Activated T-helper 2 cell treated with anti-CD3 and anti-CD28 coated beads, Interferon-gamma antibody, Interleukin-2, Interleukin-4, amounts not matched to agents 10 μg/mL and 5 μg/mL and 100 μg/mL, durations not matched to agents 14 hours and 24 hours and 36 hours (primary cell): ENCODE data around the gene STARD8. TPM values are rescaled to one million over a fixed set of nuclear protein-coding genes. Genes with fewer than 3 reads are reported as not detected.
"Not testable (repeated sequence)": the region's sequence is repeated elsewhere in the genome, so short reads cannot be mapped to it uniquely, and the experiment has no call there.

Experiments
- DNase-seq: peaks from one replicate; pipeline ENCODE4 v3.0.0; 2021; ENCODE audit warnings: low spot score
- H3K27ac Mint-ChIP-seq: one replicate; pipeline ENCODE4 v1.8.0; 2021; ENCODE audit warnings: mixed read lengths
- H3K27me3 Mint-ChIP-seq: one replicate; pipeline ENCODE4 v1.8.0; 2021; ENCODE audit warnings: low read depth, mixed read lengths
- H3K36me3 Mint-ChIP-seq: one replicate; pipeline ENCODE4 v1.8.0; 2021; ENCODE audit warnings: low read depth, mixed read lengths
- H3K4me1 Mint-ChIP-seq: one replicate; pipeline ENCODE4 v1.8.0; 2021; ENCODE audit warnings: low read depth, mixed read lengths
- H3K4me3 Mint-ChIP-seq: one replicate; pipeline ENCODE4 v1.8.0; 2021; ENCODE audit warnings: low read depth, mild to moderate bottlenecking, moderate library complexity, mixed read lengths
- H3K9me3 Mint-ChIP-seq: one replicate; pipeline ENCODE4 v1.8.0; 2021; ENCODE audit warnings: mixed read lengths
- intact Hi-C: fragments of 100-400 bp; cut with micrococcal nuclease; formaldehyde crosslinking; loops from one replicate; pipeline ENCODE4 v1.15.1; 2023
- total RNA-seq: library from RNA; stranded (reverse); gene quantifications from 2 replicates; pipeline ENCODE4 v1.2.3, GENCODE V29; 2022

Gene STARD8, protein sequence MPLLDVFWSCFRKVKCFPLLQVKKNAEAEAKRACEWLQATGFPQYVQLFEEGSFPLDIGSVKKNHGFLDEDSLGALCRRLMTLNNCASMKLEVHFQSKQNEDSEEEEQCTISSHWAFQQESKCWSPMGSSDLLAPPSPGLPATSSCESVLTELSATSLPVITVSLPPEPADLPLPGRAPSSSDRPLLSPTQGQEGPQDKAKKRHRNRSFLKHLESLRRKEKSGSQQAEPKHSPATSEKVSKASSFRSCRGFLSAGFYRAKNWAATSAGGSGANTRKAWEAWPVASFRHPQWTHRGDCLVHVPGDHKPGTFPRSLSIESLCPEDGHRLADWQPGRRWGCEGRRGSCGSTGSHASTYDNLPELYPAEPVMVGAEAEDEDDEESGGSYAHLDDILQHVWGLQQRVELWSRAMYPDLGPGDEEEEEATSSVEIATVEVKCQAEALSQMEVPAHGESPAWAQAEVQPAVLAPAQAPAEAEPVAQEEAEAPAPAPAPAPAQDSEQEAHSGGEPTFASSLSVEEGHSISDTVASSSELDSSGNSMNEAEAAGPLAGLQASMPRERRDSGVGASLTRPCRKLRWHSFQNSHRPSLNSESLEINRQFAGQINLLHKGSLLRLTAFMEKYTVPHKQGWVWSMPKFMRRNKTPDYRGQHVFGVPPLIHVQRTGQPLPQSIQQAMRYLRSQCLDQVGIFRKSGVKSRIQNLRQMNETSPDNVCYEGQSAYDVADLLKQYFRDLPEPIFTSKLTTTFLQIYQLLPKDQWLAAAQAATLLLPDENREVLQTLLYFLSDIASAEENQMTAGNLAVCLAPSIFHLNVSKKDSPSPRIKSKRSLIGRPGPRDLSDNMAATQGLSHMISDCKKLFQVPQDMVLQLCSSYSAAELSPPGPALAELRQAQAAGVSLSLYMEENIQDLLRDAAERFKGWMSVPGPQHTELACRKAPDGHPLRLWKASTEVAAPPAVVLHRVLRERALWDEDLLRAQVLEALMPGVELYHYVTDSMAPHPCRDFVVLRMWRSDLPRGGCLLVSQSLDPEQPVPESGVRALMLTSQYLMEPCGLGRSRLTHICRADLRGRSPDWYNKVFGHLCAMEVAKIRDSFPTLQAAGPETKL
- 7.5 and 7.9 TPM in 2 replicates for total RNA-seq

DNA sequence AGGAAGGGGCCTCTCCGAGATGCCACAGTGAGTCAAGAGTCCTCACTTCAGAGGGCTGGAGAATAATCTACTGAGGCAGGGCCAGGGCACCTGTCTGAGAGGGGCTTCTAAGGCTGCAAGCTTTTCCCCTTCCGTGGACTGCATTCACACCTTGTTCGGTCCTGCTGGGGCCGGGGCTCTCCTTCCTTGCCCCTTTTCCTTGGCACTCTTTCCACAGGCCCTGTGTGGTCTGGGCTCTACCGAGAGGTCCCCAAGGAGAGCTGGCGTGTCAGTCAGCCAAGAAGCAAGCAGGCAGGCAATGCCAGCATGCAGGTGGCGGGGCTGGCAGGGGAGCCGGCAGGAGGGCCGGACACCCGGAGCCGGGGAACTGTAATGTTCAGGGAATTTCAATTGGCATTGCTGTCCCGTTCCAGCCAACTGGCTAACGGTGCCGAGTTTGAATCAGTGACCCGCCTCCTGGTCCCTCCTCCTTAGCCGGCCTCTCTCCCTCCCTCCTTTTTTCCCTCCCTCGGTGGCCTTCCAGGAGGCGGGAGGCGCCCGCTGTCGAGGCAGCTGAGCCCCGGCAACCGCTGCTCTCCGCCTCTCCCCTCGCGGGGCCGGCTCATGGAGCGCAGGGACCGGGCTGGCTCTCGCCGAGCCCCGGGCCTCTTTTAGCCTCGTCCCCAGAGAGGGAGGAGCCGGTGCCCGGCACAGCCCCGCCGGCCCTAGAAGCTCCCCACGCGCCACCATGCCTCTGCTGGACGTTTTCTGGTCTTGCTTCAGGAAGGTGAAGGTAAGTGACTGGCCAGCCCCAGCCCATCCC is at the start of gene STARD8:
Gene STARD8 (plus strand): TSS at position 511 of the 802 bp plus-strand sequence. CDS start 217 bp downstream, at position 728.
- Mint-ChIP-seq H3K9me3 (no peaks in the 10 kb centered on the region), H3K36me3 (no peaks in the 10 kb centered on the region), H3K27me3 (peaks cover 9% of the 10 kb centered on the region), H3K4me3 (no peak within 1 kb of the TSS), H3K27ac (no peak within 1 kb of the TSS), H3K4me1 (no peaks in the 10 kb centered on the region)
- no peak for DNase-seq
- intact Hi-C loops, result no loop called here

DNA sequence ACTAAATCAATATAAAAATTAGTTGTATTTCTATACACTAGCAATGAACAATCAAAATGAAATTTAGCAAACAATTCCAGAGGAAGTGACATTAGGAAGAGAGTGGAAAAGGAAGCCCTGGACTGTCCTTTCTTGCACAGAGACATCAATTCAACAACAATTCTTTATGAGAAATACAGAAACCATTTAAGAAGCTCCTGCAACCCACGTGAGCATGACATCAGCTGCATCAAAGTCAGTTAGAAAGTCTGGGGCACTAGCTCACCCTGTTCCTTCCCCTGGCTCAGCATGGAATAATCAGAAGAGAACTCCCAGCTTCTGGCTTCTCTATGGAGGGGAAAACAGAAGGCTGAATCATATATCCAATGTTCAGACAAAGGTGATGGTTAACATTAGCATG is 48.6 kb upstream of the STARD8 start:
- peaks cover 22% of the 10 kb centered on the region for H3K9me3 Mint-ChIP-seq
- intact Hi-C loops, result no loop called here
- no peaks in the 10 kb centered on the region for H3K4me1 Mint-ChIP-seq
- DNase-seq, result no peak
- peaks cover 3% of the 10 kb centered on the region for H3K27me3 Mint-ChIP-seq
- H3K36me3 Mint-ChIP-seq, result no peaks in the 10 kb centered on the region
- H3K4me3 Mint-ChIP-seq, result no peak overlapping the region
- no peak overlapping the region for H3K27ac Mint-ChIP-seq

DNA sequence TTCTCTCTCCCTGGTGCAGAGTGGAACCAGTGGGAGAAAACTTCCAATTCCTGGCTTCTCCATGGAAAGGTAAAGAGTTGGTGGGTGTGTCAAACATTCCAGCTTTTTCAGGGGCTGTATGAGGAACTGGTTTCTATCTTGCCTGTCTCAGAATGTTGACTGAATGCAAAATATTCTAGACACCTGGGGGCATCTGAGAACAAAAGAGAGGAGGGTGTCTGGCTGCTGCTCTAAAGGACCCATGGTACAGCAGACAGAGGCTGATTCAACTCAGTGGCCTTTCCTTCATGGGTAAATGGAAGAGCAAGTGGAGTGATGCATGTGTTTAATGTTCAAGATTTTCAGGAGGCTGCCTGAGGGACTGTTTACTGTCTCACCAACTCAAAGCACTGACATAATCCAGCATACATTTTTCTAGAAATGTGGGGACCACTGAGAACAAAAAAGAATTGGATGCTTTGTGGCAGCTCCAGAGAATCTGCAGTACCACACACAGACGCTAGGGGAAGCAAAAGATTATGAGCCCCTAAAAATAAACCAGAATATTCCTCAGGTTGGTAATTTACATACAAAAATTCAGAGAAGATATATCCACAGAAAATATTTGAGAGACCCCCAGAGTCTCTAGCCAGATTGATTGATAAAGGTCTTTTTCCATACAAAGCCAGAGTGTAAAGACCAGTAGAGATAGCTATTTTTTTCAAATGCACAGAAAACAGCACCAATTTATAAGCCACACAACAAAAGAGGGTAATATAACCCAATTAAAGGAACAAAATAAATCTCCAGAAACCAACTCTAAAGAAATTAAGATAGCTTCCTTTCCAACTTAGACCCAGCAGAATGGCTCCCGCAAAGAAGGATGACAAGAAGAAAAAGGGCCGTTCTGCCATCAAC is 48.0 kb upstream of the STARD8 start:
- H3K27ac Mint-ChIP-seq, result no peak overlapping the region
- DNase-seq, result no peak
- no peaks in the 10 kb centered on the region for H3K4me1 Mint-ChIP-seq
- peaks cover 3% of the 10 kb centered on the region for H3K27me3 Mint-ChIP-seq
- peaks cover 16% of the 10 kb centered on the region for H3K9me3 Mint-ChIP-seq
- H3K36me3 Mint-ChIP-seq, result no peaks in the 10 kb centered on the region
- H3K4me3 Mint-ChIP-seq, result no peak overlapping the region
- intact Hi-C loops, result no loop called here

DNA sequence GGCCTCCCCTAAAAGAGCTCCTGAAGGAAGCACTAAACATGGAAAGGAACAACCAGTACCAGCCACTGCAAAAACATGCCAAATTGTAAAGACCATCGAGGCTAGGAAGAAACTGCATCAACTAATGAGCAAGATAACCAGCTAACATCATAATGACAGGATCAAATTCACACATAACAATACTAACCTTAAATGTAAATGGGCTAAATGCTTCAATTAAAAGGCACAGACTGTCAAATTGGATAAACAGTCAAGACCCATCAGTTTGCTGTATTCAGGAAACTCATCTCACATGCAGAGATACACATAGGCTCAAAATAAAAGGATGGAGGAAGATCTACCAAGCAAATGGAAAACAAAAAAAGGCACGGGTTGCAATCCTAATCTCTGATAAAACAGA is 43.2 kb upstream of the STARD8 start:
- H3K4me3 Mint-ChIP-seq, H3K9me3 Mint-ChIP-seq, DNase-seq, H3K27me3 Mint-ChIP-seq, H3K36me3 Mint-ChIP-seq, H3K4me1 Mint-ChIP-seq, H3K27ac Mint-ChIP-seq, intact Hi-C loops: not testable (repeated sequence)

DNA sequence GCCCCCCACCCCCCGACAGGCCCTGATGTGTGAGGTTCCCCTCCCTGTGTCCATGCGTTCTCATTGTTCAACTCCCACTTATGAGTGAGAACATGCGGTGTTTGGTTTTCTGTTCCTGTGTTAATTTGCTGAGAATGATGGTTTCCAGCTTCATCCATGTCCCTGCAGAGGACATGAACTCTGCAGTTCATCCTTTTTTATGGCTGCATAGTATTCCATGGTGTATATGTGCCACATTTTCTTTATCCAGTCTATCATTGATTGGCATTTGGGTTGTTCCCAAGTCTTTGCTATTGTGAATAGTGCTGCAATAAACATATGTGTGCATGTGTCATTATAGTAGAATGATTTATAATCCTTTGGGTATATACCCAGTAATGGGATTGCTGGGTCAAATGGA is 32.7 kb upstream of the STARD8 start:
- H3K9me3 Mint-ChIP-seq, DNase-seq, intact Hi-C loops, H3K27me3 Mint-ChIP-seq, H3K4me3 Mint-ChIP-seq, H3K4me1 Mint-ChIP-seq, H3K36me3 Mint-ChIP-seq, H3K27ac Mint-ChIP-seq: not testable (repeated sequence)

DNA sequence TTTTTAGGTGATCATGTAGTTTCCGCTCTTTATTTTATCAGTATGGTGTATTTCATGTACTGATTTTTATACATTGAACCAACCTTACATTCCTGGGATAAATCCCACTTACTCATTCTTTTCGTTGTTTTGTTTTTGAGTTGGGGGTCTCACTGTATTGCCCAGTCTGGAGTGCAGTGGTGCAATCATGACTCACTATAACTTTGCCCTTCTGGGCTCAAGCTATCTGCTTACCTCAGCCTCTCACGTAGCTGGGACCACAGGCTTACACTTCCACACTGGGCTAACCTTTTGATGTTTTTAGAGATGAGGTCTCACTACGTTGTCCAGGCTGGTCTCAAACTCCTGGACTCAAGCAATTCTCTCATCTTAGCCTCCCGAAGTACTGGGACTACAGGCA is 19.5 kb upstream of the STARD8 start:
- H3K27ac Mint-ChIP-seq, result no peak overlapping the region
- H3K9me3 Mint-ChIP-seq, result no peaks in the 10 kb centered on the region
- no peak for DNase-seq
- H3K27me3 Mint-ChIP-seq, result no peaks in the 10 kb centered on the region
- H3K36me3 Mint-ChIP-seq, result no peaks in the 10 kb centered on the region
- H3K4me3 Mint-ChIP-seq, result no peak overlapping the region
- intact Hi-C loops, result no loop called here
- H3K4me1 Mint-ChIP-seq, result no peaks in the 10 kb centered on the region

DNA sequence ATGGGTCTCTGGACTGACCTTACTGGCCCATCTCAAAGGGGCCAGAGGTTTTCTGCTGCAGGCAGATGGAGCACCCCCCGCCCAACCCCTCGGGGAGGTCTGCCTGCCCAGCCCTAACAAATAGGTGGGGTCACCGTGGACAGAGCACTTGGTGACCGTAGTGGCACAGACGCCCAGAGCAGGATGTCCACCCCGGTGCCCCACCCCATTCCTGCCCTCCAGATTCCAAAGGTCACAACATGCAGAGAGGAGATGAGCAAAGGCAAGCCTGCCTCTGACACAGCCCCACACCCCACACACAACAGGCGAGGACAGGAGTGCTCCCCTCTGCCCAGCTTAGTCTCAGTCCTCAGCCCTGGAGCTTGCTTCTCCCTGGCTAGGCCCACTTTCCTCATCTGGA is 17.5 kb upstream of the STARD8 start:
- H3K4me3 Mint-ChIP-seq, DNase-seq, H3K27me3 Mint-ChIP-seq, H3K4me1 Mint-ChIP-seq, intact Hi-C loops, H3K36me3 Mint-ChIP-seq, H3K9me3 Mint-ChIP-seq, H3K27ac Mint-ChIP-seq: not testable (repeated sequence)

DNA sequence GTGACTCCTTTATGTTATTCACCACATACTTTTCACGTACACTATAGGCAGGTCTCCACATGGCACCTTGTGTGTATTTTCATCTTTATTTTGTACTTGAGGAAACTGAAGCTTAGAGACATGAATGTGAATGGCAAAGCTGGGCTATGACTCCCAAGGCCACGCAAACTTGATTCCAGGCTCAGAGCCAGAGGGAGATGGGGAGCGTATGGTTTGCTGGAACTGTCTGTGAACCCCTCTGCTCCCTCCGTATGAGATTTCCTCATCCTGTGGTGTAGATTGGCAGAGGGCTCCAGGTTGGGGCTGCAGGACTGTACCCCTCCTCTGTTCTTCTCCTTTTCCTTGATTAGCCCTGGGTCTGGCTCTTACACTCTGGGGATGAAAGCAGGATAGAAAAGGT is 16.1 kb upstream of the STARD8 start:
- intact Hi-C loops, result no loop called here
- Mint-ChIP-seq H3K4me1 (no peaks in the 10 kb centered on the region), H3K9me3 (no peaks in the 10 kb centered on the region), H3K36me3 (no peaks in the 10 kb centered on the region), H3K27me3 (no peaks in the 10 kb centered on the region), H3K4me3 (no peak overlapping the region), H3K27ac (no peak overlapping the region)
- no peak for DNase-seq

DNA sequence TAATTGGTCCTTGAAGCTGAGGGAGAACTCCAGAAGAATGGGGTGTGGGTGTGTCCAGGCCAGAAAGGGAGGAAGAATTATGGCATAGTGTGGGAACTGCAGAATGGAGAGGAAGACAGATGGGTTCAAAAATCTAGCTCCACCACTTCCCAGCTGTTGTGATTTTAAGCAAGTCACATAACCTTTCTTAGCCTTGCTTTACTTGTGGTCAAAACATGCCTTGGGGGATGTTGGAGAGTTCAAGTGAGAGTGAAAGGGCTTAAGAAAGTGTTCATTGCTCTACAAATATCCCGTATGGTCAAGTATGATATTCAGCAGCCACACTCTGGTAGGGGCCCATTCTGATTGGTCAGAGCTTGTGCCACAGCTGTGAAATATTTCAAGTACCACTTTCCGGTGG is 15.0 kb upstream of the STARD8 start:
- intact Hi-C loops, result no loop called here
- no peak for DNase-seq
- no peaks in the 10 kb centered on the region for H3K9me3 Mint-ChIP-seq
- no peak overlapping the region for H3K4me3 Mint-ChIP-seq
- no peaks in the 10 kb centered on the region for H3K27me3 Mint-ChIP-seq
- no peak overlapping the region for H3K27ac Mint-ChIP-seq
- H3K4me1 Mint-ChIP-seq, result no peaks in the 10 kb centered on the region
- no peaks in the 10 kb centered on the region for H3K36me3 Mint-ChIP-seq

DNA sequence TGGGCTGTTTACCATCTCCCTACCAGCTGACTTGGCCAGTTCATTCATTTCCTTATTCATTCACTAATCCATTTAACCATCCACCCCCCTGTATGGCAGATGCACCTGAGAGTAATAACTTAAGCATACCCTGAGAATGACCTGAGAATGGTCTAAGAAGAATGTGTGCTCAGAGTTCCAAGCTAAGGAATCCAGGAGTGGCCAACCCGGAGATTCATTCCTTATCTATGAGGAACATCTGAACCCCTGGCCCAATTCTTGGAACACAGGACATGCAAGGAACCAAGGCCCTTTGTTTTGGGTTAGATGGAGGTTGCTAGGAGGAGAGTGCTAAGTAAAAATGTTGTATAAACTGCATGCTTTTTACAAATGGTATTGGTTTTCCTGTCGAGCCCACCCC is 13.5 kb upstream of the STARD8 start:
- Mint-ChIP-seq H3K27me3 (no peaks in the 10 kb centered on the region), H3K4me3 (no peak overlapping the region), H3K4me1 (no peaks in the 10 kb centered on the region), H3K9me3 (no peaks in the 10 kb centered on the region), H3K27ac (no peak overlapping the region), H3K36me3 (no peaks in the 10 kb centered on the region)
- no peak for DNase-seq
- intact Hi-C loops, result no loop called here

DNA sequence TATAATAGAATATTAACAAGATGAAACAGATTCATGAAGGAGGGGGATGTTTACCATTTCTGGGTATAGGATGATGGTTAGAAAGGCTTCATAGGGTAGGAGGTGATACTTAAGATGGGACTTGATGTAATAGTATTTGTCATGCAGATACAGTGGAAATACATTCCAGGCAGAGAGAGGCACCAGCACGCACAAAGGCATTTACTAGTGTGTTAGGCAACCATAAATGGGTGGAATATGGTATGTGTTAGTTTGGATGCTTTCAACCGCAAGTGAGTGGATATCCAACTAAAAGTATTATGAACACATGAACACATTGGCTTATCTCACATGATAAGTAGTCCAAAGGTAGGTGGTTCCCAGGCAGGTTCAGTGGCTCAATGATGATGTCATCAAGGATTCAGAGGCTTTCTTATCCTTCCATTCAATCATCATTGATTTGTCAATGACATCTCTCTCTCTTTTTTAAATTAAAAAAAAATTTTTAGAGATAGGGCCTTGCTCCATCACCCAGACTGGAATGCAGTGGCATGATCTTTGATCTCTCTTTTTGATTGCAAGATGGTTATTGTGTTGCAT is 12.7 kb upstream of the STARD8 start:
- H3K4me3 Mint-ChIP-seq, result no peak overlapping the region

More for the DNA sequence above, 12.7 kb upstream of the STARD8 start:
- no peaks in the 10 kb centered on the region for H3K9me3 Mint-ChIP-seq
- H3K27ac Mint-ChIP-seq, result no peak overlapping the region
- H3K36me3 Mint-ChIP-seq, result no peaks in the 10 kb centered on the region
- no peak for DNase-seq
- no peaks in the 10 kb centered on the region for H3K4me1 Mint-ChIP-seq
- H3K27me3 Mint-ChIP-seq, result no peaks in the 10 kb centered on the region
- intact Hi-C loops, result no loop called here
